Kidney capillary endothelial cell (primary cell): ENCODE results near the gene AFMID.
A peak's percentile ranks its signal among the peaks of the same experiment; 100 is the strongest.

ENCODE experiments used
- DNase-seq: peaks from one replicate; pipeline ENCODE4 v3.0.0-alpha.2; 2018; ENCODE audit warnings: low spot score

Gene AFMID

GRCh38 chr17:78180083-78180482 is 7.1 kb upstream of the AFMID start:
- no peak for DNase-seq

- DNase-seq: no peak
These were observed 6.7 kb upstream of the AFMID start for GRCh38 chr17:78180508-78180907.

GRCh38 chr17:78182504-78182903 is 4.7 kb upstream of the AFMID start:
- DNase-seq: no peak

- DNase-seq: no peak
These were observed 3.2 kb upstream of the AFMID start for GRCh38 chr17:78183916-78184315.

- no peak for DNase-seq
These were observed 2.8 kb upstream of the AFMID start for GRCh38 chr17:78184351-78184750.

GRCh38 chr17:78184868-78185267 is 2.3 kb upstream of the AFMID start:
- DNase-seq: no peak

GRCh38 chr17:78185981-78186691 is 1.0 kb upstream of the AFMID start:
- no peak for DNase-seq

GRCh38 chr17:78196716-78197115 is 9.6 kb downstream of the AFMID start:
- no peak for DNase-seq

- DNase-seq: no peak
These were observed 10.1 kb downstream of the AFMID start for GRCh38 chr17:78197147-78197832.

GRCh38 chr17:78200451-78200850 is 13.3 kb downstream of the AFMID start:
- no peak for DNase-seq

GRCh38 chr17:78202666-78203065 is 15.5 kb downstream of the AFMID start:
- no peak for DNase-seq

GRCh38 chr17:78204387-78205123 is 17.4 kb downstream of the AFMID start:
- DNase-seq: no peak

GRCh38 chr17:78205124-78205775 is 18.1 kb downstream of the AFMID start:
- DNase-seq: no peak

- no peak for DNase-seq
These were observed 19.1 kb downstream of the AFMID start for GRCh38 chr17:78206298-78206697.

- no peak for DNase-seq
These were observed 21.3 kb downstream of the AFMID start for GRCh38 chr17:78208486-78208885.

GRCh38 chr17:78210111-78210510 is 22.9 kb downstream of the AFMID start:
- DNase-seq: no peak

GRCh38 chr17:78211032-78211431 is 23.9 kb downstream of the AFMID start:
- no peak for DNase-seq

GRCh38 chr17:78214016-78214705 is 27.0 kb downstream of the AFMID start, which contains the start of gene BIRC5:
TSS of gene BIRC5 (plus strand) at chr17:78214253. CDS start at chr17:78214317, 64 bp downstream.
- DNase-seq: peak; percentile 76

- DNase-seq: no peak
These were observed 27.5 kb downstream of the AFMID start for GRCh38 chr17:78214706-78215061.

- DNase-seq: no peak
These were observed 32.4 kb downstream of the AFMID start for GRCh38 chr17:78219396-78220150.

- DNase-seq: peak; percentile 36
These were observed 35.9 kb downstream of the AFMID start for GRCh38 chr17:78223061-78223460.
